HL-60 (cell line): ENCODE measurements around the gene DLD.
"Not testable (repeated sequence)": the region's sequence is repeated elsewhere in the genome, so short reads cannot be mapped to it uniquely, and the experiment has no call there.

Source experiments
- DNase-seq, 2 experiments: peaks; one replicate each; pipeline ENCODE4 v3.0.0-alpha.2; 2010 to 2020; ENCODE audit warnings: low read depth in 1 of 2, low spot score in 1 of 2
- H3K27ac ChIP-seq: fragments of 250-450 bp; sonication (Bioruptor Pico); replicated peaks from 2 replicates; pipeline ENCODE4 v1.5.1; 2020; ENCODE audit warnings: mild to moderate bottlenecking, moderate library complexity
- H3K27me3 ChIP-seq: fragments of 250-450 bp; sonication (Bioruptor Pico); 2 replicates; pipeline ENCODE4 v1.5.1; 2021; ENCODE audit warnings: mild to moderate bottlenecking, moderate library complexity; ENCODE audit not compliant: insufficient read depth, poor library complexity, severe bottlenecking
- H3K4me3 ChIP-seq: replicated peaks from 2 replicates; pipeline ENCODE4 v1.5.1; 2011; ENCODE audit warnings: mild to moderate bottlenecking, control low read depth, low read length; ENCODE audit not compliant: insufficient read depth
- GABPA ChIP-seq: IDR thresholded peaks from 2 replicates; pipeline ENCODE4 v1.6.1; 2012; ENCODE audit warnings: low read depth
- POLR2AphosphoS5 ChIP-seq: IDR thresholded peaks from 2 replicates; pipeline ENCODE4 v1.6.1; 2012; ENCODE audit warnings: low read depth
- SPI1 ChIP-seq: IDR thresholded peaks from 2 replicates; pipeline ENCODE4 v1.6.1; 2012; ENCODE audit warnings: low read depth, mild to moderate bottlenecking, borderline replicate concordance
- TF ChIP-seq, protein P1 (sequence below): IDR thresholded peaks from one replicate; pipeline ENCODE4 v1.5.1; 2011; ENCODE audit warnings: low read length, control low read depth, inconsistent platforms; ENCODE audit not compliant: insufficient read depth
- TF ChIP-seq, protein P2 (sequence below): IDR thresholded peaks from 2 replicates; pipeline ENCODE4 v1.6.1; 2012; ENCODE audit warnings: low read depth; ENCODE audit not compliant: insufficient replicate concordance

Gene DLD

DNA sequence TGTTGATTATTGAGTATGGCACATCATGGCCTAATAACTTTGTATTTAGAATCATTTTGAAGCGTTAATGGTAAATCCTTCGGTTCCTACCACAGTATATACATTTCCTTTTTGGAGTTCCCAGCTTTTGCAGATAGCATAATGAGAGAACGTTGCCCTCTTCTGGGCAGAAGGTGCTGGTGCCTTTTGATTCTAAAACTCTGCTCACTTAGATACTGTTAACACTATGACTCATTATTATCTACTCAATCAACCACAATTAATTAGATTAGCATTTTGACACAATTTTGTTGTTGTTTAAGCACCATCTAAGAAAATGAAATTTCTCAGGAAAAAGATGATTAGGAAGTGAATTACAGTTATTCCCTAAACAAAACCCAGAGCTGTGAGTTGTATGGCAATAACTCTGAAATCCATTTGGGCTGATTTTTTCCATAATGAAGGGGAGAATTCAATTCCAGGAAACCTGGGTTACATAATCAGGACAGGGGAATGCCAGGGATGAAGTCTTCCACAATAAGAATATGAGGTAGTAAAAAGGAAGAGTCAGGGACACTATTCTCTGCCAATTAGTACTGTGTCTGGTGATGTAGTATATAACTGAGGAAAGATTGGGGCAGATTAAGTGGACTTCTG is 11.5 kb upstream of the DLD start:
- no peak for TF ChIP-seq POLR2AphosphoS5
- TF ChIP-seq, protein P1, sequence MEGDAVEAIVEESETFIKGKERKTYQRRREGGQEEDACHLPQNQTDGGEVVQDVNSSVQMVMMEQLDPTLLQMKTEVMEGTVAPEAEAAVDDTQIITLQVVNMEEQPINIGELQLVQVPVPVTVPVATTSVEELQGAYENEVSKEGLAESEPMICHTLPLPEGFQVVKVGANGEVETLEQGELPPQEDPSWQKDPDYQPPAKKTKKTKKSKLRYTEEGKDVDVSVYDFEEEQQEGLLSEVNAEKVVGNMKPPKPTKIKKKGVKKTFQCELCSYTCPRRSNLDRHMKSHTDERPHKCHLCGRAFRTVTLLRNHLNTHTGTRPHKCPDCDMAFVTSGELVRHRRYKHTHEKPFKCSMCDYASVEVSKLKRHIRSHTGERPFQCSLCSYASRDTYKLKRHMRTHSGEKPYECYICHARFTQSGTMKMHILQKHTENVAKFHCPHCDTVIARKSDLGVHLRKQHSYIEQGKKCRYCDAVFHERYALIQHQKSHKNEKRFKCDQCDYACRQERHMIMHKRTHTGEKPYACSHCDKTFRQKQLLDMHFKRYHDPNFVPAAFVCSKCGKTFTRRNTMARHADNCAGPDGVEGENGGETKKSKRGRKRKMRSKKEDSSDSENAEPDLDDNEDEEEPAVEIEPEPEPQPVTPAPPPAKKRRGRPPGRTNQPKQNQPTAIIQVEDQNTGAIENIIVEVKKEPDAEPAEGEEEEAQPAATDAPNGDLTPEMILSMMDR, result peak; percentile 72
- H3K27ac ChIP-seq, result no peak overlapping the region
- no peak overlapping the region for H3K4me3 ChIP-seq
- DNase-seq, result peak; percentile 30 to 42
- peaks cover 7% of the 10 kb centered on the region for H3K27me3 ChIP-seq

GRCh38 chr7:107882766-107883165 is 8.2 kb upstream of the DLD start:
- no peak for DNase-seq
- no peak overlapping the region for H3K4me3 ChIP-seq
- H3K27ac ChIP-seq, result no peak overlapping the region
- peaks cover 7% of the 10 kb centered on the region for H3K27me3 ChIP-seq
- TF ChIP-seq, protein P1, result no peak
- TF ChIP-seq SPI1 (no peak), GABPA (no peak), POLR2AphosphoS5 (no peak)
- TF ChIP-seq, protein P2, sequence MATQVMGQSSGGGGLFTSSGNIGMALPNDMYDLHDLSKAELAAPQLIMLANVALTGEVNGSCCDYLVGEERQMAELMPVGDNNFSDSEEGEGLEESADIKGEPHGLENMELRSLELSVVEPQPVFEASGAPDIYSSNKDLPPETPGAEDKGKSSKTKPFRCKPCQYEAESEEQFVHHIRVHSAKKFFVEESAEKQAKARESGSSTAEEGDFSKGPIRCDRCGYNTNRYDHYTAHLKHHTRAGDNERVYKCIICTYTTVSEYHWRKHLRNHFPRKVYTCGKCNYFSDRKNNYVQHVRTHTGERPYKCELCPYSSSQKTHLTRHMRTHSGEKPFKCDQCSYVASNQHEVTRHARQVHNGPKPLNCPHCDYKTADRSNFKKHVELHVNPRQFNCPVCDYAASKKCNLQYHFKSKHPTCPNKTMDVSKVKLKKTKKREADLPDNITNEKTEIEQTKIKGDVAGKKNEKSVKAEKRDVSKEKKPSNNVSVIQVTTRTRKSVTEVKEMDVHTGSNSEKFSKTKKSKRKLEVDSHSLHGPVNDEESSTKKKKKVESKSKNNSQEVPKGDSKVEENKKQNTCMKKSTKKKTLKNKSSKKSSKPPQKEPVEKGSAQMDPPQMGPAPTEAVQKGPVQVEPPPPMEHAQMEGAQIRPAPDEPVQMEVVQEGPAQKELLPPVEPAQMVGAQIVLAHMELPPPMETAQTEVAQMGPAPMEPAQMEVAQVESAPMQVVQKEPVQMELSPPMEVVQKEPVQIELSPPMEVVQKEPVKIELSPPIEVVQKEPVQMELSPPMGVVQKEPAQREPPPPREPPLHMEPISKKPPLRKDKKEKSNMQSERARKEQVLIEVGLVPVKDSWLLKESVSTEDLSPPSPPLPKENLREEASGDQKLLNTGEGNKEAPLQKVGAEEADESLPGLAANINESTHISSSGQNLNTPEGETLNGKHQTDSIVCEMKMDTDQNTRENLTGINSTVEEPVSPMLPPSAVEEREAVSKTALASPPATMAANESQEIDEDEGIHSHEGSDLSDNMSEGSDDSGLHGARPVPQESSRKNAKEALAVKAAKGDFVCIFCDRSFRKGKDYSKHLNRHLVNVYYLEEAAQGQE, result no peak

DNA sequence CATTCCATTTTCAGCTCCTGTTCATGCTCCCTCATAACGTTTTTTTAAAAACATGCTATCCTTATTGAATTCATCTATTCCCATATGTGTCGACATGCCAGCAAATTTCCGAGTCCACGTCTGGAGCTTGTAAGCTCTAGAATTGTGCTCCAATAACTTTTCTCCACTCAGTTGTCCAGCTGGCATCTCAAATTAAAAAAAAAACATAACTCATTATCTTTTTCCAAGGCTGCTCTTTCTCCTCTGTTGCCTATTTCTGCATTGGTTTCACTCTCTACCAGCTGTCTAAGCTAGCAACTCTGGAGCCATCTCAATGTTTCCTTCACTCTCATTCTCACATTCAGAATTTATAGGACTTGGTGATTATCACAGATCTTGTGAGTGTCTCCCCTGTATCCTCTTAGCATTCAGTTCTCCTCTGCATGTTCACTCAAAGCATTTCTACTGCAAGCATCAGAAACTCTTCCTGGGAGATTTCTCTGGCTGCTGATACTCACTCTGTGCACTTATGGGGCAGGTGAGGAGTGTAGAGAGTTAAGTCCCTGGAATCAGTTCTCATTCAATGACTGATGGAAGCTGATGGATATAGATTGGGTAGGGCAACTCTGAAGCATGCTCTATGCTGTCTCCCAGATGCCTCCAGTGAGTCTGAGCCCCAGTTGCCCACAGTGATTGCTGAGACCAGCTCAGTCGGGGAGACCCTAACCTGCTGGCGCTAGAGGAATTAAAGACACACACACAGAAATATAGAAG is 6.7 kb upstream of the DLD start:
- Histone ChIP-seq H3K4me3 (no peak overlapping the region), H3K27ac (no peak overlapping the region), H3K27me3 (peaks cover 7% of the 10 kb centered on the region)
- DNase-seq, result no peak
- TF ChIP-seq GABPA (no peak), SPI1 (no peak), POLR2AphosphoS5 (no peak)
- TF ChIP-seq, protein P2, result no peak
- TF ChIP-seq, protein P1, result no peak

- H3K4me3 ChIP-seq, result not testable (repeated sequence)
Measured at GRCh38 chr7:107887827-107888226, 3.2 kb upstream of the DLD start.

More at GRCh38 chr7:107887827-107888226, 3.2 kb upstream of the DLD start:
- not testable (repeated sequence) for DNase-seq, H3K27ac ChIP-seq, H3K27me3 ChIP-seq
